Sigmoid colon (tissue), 7 donors: Measurements from ENCODE around the gene HHATL. TPM values are rescaled to one million over a fixed set of nuclear protein-coding genes. Genes with fewer than 3 reads are reported as not detected.

Experiments used
- DNase-seq: peaks from one replicate; pipeline ENCODE4 v3.0.0-alpha.2; 2019
- H3K27ac ChIP-seq, 4 donors: fragments of 200-600 bp; sonication (generic); one replicate each; pipeline ENCODE4 v1.5.1; 2016 to 2019; ENCODE audit warnings: mild to moderate bottlenecking in 1 of 4
- H3K27me3 ChIP-seq, 3 donors: fragments of 200-600 bp; sonication (generic); one replicate each; pipeline ENCODE4 v1.5.1; 2019; ENCODE audit warnings: mild to moderate bottlenecking in 1 of 3
- H3K36me3 ChIP-seq, 4 donors: fragments of 200-600 bp; sonication (generic); one replicate each; pipeline ENCODE4 v1.5.1; 2016 to 2019
- H3K4me1 ChIP-seq, 4 donors: fragments of 200-600 bp; sonication (generic); one replicate each; pipeline ENCODE4 v1.5.1; 2017 to 2019
- H3K4me3 ChIP-seq, 4 donors: fragments of 200-600 bp; sonication (generic); one replicate each; pipeline ENCODE4 v1.5.1; 2017 to 2019; ENCODE audit warnings: mild to moderate bottlenecking in 2 of 4, moderate library complexity in 1 of 4
- H3K9me3 ChIP-seq, 4 donors: fragments of 200-600 bp in 3 of 4; sonication (generic) in 3 of 4; one replicate each; pipeline versions ENCODE4 v1.5.1 to v1.6.1; 2013 to 2019
- EP300 ChIP-seq, 4 donors: sonication (generic); formaldehyde crosslinking; IDR thresholded peaks; one replicate each; pipeline ENCODE4 v1.6.1; 2017; ENCODE audit warnings: antibody characterized with exemption in 4 of 4
- POLR2A ChIP-seq, 2 donors: fragments of 450-650 bp; IDR thresholded peaks; one replicate each; pipeline ENCODE4 v1.6.1; 2016; ENCODE audit warnings: antibody characterized with exemption in 2 of 2, mild to moderate bottlenecking in 2 of 2, moderate library complexity in 2 of 2
- POLR2AphosphoS5 ChIP-seq, 4 donors: sonication (generic); formaldehyde crosslinking; IDR thresholded peaks; one replicate each; pipeline ENCODE4 v1.6.1; 2017; ENCODE audit warnings: antibody characterized with exemption in 4 of 4
- whole genome bisulfite sequencing, 2 donors: extraction: QIAGEN DNeasy Blood & Tissue Kit; methylation state at CpG; one replicate each; pipeline ENCODE4 v1.1.7; 2013; 5-methylcytosine and 5-hydroxymethylcytosine counted together
- intact Hi-C: fragments of 100-400 bp; cut with DNase I; formaldehyde crosslinking; loops from one replicate; pipeline ENCODE4 v1.15.1; 2023
- polyA plus RNA-seq, 3 donors: library from polyadenylated mRNA; stranded (reverse); fragments of 200-250 nt; gene quantifications; one replicate each; pipeline ENCODE4 v1.2.3, GENCODE V29; 2013
- total RNA-seq, 4 donors: library from RNA; depleted of rRNA; stranded (reverse); fragments of >200 nt; gene quantifications; one replicate each; pipeline ENCODE4 v1.1.0, GENCODE V29; 2016
- TF ChIP-seq, protein P1 (sequence below), 4 experiments: fragments of 450-650 bp in 3 of 4; fragments of 200-600 bp in 1 of 4; IDR thresholded peaks; one replicate each; pipeline ENCODE4 v1.5.1; 2016 to 2019; ENCODE audit warnings: antibody characterized with exemption in 4 of 4, mild to moderate bottlenecking in 3 of 4, moderate library complexity in 2 of 4
- donor health status: healthy with polysubstance abuse.
- donor health status: Bipolar disorder and iron deficiency.
- donor health status: healthy.

The HHATL gene
- total and polyA plus RNA-seq, 7 donors: 0.31 to 1.4 TPM; not detected in 5

DNA sequence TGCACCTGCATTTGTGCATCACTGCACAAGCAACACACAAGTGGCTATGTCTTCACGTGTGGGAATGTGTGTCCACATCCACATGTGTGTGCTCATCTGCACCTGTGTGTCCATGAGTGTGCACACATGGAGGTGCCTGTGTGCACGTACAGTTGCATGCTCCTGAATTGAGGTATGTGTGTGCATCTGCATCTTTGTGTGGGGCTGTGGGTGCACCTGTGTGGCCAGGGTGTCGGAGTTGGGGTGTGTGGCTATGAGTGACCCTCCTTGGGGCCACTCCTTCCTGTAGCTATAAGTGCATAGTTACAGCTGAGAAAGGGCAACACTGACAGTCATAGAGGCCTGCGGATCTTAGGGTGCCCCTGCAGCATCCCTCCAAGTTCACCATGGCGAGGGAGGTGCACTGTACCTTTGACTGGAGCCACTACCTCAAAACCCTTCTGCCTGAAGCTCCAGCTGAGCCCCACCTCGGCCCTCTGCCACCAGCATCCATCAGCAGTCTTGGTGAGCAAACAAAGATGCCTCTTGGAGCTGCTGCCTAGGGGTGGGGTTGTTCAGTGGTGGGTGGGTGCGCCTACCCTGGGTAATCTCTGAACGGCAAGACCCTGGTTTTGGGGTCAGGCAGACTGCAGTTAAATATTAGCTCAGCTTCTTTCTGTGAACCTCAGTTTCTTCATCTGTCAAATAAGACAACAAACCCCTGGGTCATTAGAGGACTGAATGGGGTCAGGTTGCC is 5.2 kb upstream of the HHATL start:
- H3K4me1 ChIP-seq: no peaks in the 10 kb centered on the region
- 67 to 78% methylated on average over 8 of the region's 8 CpGs for WGBS, 2 donors
- peak; percentile 30 for DNase-seq
- H3K27me3 ChIP-seq: no peaks in the 10 kb centered on the region
- no peak overlapping the region for H3K27ac ChIP-seq
- H3K4me3 ChIP-seq: no peak overlapping the region
- H3K9me3 ChIP-seq: no peaks in the 10 kb centered on the region
- no peaks in the 10 kb centered on the region for H3K36me3 ChIP-seq
- no peak for TF ChIP-seq EP300 (IDR thresholded peaks at IDR 0.05)
- no peak for TF ChIP-seq POLR2AphosphoS5 (IDR thresholded peaks at IDR 0.05)
- TF ChIP-seq, protein P1, sequence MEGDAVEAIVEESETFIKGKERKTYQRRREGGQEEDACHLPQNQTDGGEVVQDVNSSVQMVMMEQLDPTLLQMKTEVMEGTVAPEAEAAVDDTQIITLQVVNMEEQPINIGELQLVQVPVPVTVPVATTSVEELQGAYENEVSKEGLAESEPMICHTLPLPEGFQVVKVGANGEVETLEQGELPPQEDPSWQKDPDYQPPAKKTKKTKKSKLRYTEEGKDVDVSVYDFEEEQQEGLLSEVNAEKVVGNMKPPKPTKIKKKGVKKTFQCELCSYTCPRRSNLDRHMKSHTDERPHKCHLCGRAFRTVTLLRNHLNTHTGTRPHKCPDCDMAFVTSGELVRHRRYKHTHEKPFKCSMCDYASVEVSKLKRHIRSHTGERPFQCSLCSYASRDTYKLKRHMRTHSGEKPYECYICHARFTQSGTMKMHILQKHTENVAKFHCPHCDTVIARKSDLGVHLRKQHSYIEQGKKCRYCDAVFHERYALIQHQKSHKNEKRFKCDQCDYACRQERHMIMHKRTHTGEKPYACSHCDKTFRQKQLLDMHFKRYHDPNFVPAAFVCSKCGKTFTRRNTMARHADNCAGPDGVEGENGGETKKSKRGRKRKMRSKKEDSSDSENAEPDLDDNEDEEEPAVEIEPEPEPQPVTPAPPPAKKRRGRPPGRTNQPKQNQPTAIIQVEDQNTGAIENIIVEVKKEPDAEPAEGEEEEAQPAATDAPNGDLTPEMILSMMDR (IDR thresholded peaks at IDR 0.05): no peak
- no peak for TF ChIP-seq POLR2A (IDR thresholded peaks at IDR 0.05)
- intact Hi-C loops: no loop called here

DNA sequence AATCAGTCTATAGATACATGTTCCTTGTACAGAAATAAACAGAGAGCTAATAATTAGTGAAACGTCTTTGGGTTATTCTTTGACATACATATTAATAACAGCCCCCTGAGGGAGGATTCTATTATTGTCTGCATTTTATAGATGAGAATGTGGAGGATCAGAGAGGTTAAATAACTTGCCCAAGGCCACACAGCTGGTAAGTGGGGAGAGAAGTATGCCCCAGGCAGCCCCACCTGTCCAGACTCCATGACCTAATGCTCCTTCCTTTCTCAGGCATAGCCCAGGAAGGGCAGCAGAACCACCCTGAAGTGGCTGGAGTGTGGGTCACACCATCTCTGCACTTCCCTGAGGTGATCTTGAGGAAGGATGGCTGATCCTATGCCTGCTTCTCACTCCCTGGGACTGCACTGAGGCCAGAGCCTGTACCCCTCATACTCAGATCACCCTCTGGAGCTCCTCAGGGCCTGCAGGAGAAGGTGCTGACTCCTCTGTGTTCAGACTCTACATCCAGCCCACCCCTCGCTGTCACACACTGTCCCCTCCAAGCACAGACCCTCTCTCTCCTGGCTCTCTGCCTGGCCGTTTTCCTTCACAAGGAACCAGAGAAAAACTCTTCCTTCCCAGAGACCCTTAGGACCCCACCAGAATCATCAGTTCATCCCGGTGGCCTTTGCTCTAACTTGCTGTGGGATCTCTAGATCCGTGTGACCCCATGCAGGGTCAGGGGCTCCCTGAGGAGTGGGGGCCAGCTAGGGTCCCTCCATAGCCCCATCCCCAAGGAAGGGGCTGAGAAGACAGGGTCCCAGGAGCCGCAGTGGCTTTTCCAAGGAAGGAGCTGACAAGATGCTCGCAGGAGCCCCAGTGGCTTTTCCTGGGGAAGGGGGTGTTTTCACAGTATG is 4.4 kb upstream of the HHATL start:
- no peak for TF ChIP-seq EP300 (IDR thresholded peaks at IDR 0.05)
- DNase-seq: peak; percentile 40
- H3K4me3 ChIP-seq: no peak overlapping the region
- H3K27ac ChIP-seq: no peak overlapping the region
- no peaks in the 10 kb centered on the region for H3K4me1 ChIP-seq
- no peaks in the 10 kb centered on the region for H3K27me3 ChIP-seq
- 75 to 76% methylated on average over 7 of the region's 7 CpGs for WGBS, 2 donors
- no peaks in the 10 kb centered on the region for H3K9me3 ChIP-seq
- no peaks in the 10 kb centered on the region for H3K36me3 ChIP-seq
- intact Hi-C loops: no loop called here

DNA sequence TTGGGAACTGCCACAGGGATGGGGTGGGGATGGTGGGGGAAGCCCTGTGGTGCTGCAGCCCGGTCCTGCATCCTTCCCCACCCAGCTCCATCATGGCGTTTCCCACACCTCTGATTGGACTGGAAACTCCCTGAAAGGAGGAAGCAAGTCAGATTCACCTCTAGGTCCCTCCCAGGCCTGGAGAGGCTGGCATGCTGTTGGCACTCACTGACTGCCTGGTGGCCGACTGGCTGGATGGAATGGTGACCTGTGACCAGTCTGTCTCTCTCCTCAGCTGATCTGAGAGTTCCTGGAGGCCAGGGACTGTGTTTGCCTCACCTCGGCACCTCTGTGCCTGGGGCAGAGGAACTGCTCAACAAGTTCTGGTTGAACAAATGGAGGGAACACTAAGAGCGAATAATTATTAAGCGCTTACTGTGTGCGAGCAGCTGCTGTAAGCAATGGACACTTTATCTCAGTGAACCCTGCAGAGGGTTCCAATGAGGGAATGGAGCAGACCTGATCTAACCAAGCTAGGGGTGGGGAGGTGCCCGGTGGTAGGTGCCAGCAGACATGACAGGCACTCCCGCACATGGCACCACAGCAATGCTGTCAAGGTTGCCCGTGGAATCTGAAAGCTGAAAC is 3.5 kb upstream of the HHATL start:
- H3K27me3 ChIP-seq: no peaks in the 10 kb centered on the region
- no peak overlapping the region for H3K27ac ChIP-seq
- H3K9me3 ChIP-seq: no peaks in the 10 kb centered on the region
- no peaks in the 10 kb centered on the region for H3K4me1 ChIP-seq
- intact Hi-C loops: no loop called here
- no peaks in the 10 kb centered on the region for H3K36me3 ChIP-seq
- TF ChIP-seq POLR2A (IDR thresholded peaks at IDR 0.05) (no peak), POLR2AphosphoS5 (IDR thresholded peaks at IDR 0.05) (no peak), EP300 (IDR thresholded peaks at IDR 0.05) (no peak)
- TF ChIP-seq, protein P1 (IDR thresholded peaks at IDR 0.05): no peak
- no peak overlapping the region for H3K4me3 ChIP-seq
- 69 to 79% methylated on average over 10 of the region's 10 CpGs for WGBS, 2 donors
- DNase-seq: peak; percentile 41

DNA sequence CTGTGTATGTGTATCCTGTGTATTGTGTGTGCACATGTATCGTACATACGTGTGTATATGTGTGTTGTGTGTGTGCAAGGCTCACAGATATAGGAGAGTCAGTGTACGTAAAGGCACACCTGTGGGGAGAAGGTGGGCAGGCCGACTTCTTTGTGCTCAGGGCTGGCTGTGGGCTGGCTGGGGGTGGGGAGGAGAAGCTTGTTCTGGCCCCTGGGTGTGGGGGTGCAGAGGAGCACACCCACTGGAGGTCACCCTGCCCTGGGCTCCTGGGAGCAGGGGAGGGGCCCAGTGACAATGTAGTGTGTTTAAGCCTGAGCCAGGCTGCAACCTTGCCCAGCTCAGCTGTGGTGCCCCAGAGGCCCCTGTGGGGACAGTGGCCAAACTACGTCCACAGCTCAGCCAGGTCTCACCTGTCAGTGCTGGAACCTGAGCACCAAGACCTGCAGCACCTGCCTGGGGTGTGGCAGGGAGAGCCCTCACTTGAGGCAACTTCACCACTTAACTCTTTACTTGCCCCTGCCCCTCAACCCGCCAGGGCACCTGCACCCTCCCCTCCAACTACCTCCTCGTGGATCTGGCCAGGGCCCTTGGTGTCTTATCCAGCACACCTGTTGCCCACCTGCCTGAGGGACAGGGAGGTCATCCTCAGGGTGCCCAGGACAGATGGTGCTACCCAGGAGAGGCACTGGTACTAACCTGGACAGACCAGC is 2.6 kb upstream of the HHATL start:
- TF ChIP-seq EP300 (IDR thresholded peaks at IDR 0.05) (no peak), POLR2A (IDR thresholded peaks at IDR 0.05) (no peak)
- TF ChIP-seq, protein P1 (IDR thresholded peaks at IDR 0.05): no peak
- 61 to 77% methylated on average over 7 of the region's 7 CpGs for WGBS, 2 donors
- no peaks in the 10 kb centered on the region for H3K4me1 ChIP-seq
- H3K4me3 ChIP-seq: no peak overlapping the region
- H3K9me3 ChIP-seq: no peaks in the 10 kb centered on the region
- H3K27me3 ChIP-seq: no peaks in the 10 kb centered on the region
- no peak for DNase-seq
- intact Hi-C loops: no loop called here
- H3K36me3 ChIP-seq: no peaks in the 10 kb centered on the region
- no peak overlapping the region for H3K27ac ChIP-seq
